Vagina (tissue), 2 donors: ENCODE measurements around the gene LMNTD2.

Experiments
- CTCF ChIP-seq, 3 experiments: fragments of 450-650 bp in 2 of 3; fragments of 200-600 bp in 1 of 3; sonication (generic) in 1 of 3; IDR thresholded peaks; one replicate each; pipeline ENCODE4 v1.5.1; 2017 to 2019; ENCODE audit warnings: antibody characterized with exemption in 3 of 3, mild to moderate bottlenecking in 2 of 3, moderate library complexity in 2 of 3
- POLR2A ChIP-seq, 2 donors: fragments of 450-650 bp; IDR thresholded peaks; one replicate each; pipeline ENCODE4 v1.6.1; 2017; ENCODE audit warnings: antibody characterized with exemption in 2 of 2, mild to moderate bottlenecking in 2 of 2, moderate library complexity in 2 of 2
- POLR2AphosphoS5 ChIP-seq, 2 donors: sonication (generic); formaldehyde crosslinking; IDR thresholded peaks; one replicate each; pipeline ENCODE4 v1.9.0; 2017; ENCODE audit warnings: antibody characterized with exemption in 2 of 2, mild to moderate bottlenecking in 2 of 2, low read depth in 1 of 2; ENCODE audit not compliant: insufficient read depth in 1 of 2

GRCh38 chr11:506238-506994 lies 54.1 kb downstream of the LMNTD2 start:
- TF ChIP-seq CTCF (IDR thresholded peaks at IDR 0.05) (no peak), POLR2A (IDR thresholded peaks at IDR 0.05) (peak in 1 of 2 donors; percentile 70), POLR2AphosphoS5 (IDR thresholded peaks at IDR 0.05; ENCODE audit: insufficient read depth in 1 of 2, low read depth in 1 of 2) (peak; percentile 87 to 98)
